Suprapubic skin (tissue), 4 donors: ENCODE data around the gene PLXDC2.

Experiments
- EP300 ChIP-seq: sonication (generic); formaldehyde crosslinking; IDR thresholded peaks from one replicate; pipeline ENCODE4 v1.6.1; 2017; ENCODE audit warnings: antibody characterized with exemption
- POLR2A ChIP-seq, 2 donors: fragments of 450-650 bp; IDR thresholded peaks; one replicate each; pipeline ENCODE4 v1.6.1; 2017; ENCODE audit warnings: antibody characterized with exemption in 2 of 2, mild to moderate bottlenecking in 2 of 2, moderate library complexity in 2 of 2
- POLR2AphosphoS5 ChIP-seq, 3 donors: sonication (generic); formaldehyde crosslinking; IDR thresholded peaks; one replicate each; pipeline ENCODE4 v1.6.1; 2017; ENCODE audit warnings: antibody characterized with exemption in 3 of 3
- TF ChIP-seq, protein P1 (sequence below), 2 donors: fragments of 200-600 bp in 1 of 2; fragments of 450-650 bp in 1 of 2; sonication (generic) in 1 of 2; IDR thresholded peaks; one replicate each; pipeline ENCODE4 v1.5.1; 2016 to 2019; ENCODE audit warnings: antibody characterized with exemption in 2 of 2, mild to moderate bottlenecking in 1 of 2, moderate library complexity in 1 of 2

DNA sequence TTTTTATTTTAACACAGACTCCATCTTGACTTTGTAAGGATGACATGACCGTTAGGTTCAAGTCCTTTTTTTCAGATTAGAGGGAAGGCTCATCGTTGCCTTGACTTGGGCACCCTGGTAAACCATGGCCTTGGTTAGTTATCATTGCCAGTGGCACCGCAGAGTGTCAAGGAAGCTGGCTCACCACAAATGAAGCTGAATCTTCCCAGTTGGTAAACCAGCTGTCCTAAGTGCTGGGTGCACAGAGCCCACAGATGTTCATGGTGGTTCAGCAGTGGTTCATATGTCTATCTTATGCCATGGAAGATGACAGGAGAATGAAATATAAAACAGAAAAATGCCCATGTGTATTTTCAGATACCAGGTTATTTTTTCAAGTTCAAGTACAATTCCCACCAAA lies 273.6 kb downstream of the PLXDC2 start:
- TF ChIP-seq, protein P1, sequence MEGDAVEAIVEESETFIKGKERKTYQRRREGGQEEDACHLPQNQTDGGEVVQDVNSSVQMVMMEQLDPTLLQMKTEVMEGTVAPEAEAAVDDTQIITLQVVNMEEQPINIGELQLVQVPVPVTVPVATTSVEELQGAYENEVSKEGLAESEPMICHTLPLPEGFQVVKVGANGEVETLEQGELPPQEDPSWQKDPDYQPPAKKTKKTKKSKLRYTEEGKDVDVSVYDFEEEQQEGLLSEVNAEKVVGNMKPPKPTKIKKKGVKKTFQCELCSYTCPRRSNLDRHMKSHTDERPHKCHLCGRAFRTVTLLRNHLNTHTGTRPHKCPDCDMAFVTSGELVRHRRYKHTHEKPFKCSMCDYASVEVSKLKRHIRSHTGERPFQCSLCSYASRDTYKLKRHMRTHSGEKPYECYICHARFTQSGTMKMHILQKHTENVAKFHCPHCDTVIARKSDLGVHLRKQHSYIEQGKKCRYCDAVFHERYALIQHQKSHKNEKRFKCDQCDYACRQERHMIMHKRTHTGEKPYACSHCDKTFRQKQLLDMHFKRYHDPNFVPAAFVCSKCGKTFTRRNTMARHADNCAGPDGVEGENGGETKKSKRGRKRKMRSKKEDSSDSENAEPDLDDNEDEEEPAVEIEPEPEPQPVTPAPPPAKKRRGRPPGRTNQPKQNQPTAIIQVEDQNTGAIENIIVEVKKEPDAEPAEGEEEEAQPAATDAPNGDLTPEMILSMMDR (IDR thresholded peaks at IDR 0.05) = no peak
- TF ChIP-seq POLR2A (IDR thresholded peaks at IDR 0.05) = no peak
- no peak for TF ChIP-seq POLR2AphosphoS5 (IDR thresholded peaks at IDR 0.05)
- no peak for TF ChIP-seq EP300
